8988T (cell line): ENCODE results near the gene TAX1BP1.
"Not testable (repeated sequence)": the region's sequence is repeated elsewhere in the genome, so short reads cannot be mapped to it uniquely, and the experiment has no call there.

Source experiments
- DNase-seq: peaks from one replicate; pipeline ENCODE4 v3.0.0; 2011

TAX1BP1 gene

GRCh38 chr7:27850531-27850930 lies 110.6 kb downstream of the TAX1BP1 start:
- DNase-seq, result no peak

- DNase-seq, result not testable (repeated sequence)
Measured at GRCh38 chr7:27856703-27857485, 116.9 kb downstream of the TAX1BP1 start.

- no peak for DNase-seq
Measured at GRCh38 chr7:27860800-27861199, 120.8 kb downstream of the TAX1BP1 start.

- no peak for DNase-seq
Measured at GRCh38 chr7:27861747-27862146, 121.8 kb downstream of the TAX1BP1 start.

GRCh38 chr7:27863880-27864279 lies 123.9 kb downstream of the TAX1BP1 start:
- no peak for DNase-seq

- no peak for DNase-seq
Measured at GRCh38 chr7:27866256-27866655, 126.3 kb downstream of the TAX1BP1 start.

GRCh38 chr7:27866828-27867672 lies 127.1 kb downstream of the TAX1BP1 start:
- DNase-seq, result no peak

- DNase-seq, result no peak
Measured at GRCh38 chr7:27868131-27868550, 128.2 kb downstream of the TAX1BP1 start.

GRCh38 chr7:27869056-27869455 lies 129.1 kb downstream of the TAX1BP1 start:
- DNase-seq, result no peak

GRCh38 chr7:27870595-27870994 lies 130.6 kb downstream of the TAX1BP1 start:
- no peak for DNase-seq

GRCh38 chr7:27871086-27871485 lies 131.1 kb downstream of the TAX1BP1 start:
- DNase-seq, result no peak

- no peak for DNase-seq
Measured at GRCh38 chr7:27871866-27872265, 131.9 kb downstream of the TAX1BP1 start.

GRCh38 chr7:27872356-27873275 lies 132.7 kb downstream of the TAX1BP1 start:
- no peak for DNase-seq

- no peak for DNase-seq
Measured at GRCh38 chr7:27873981-27874957, 134.3 kb downstream of the TAX1BP1 start.

- no peak for DNase-seq
Measured at GRCh38 chr7:27875061-27875460, 135.1 kb downstream of the TAX1BP1 start.

- no peak for DNase-seq
Measured at GRCh38 chr7:27875832-27876231, 135.9 kb downstream of the TAX1BP1 start.

GRCh38 chr7:27876756-27877155 lies 136.8 kb downstream of the TAX1BP1 start:
- DNase-seq, result no peak
